Stimulated activated CD8-positive, alpha-beta memory T cell treated with anti-CD3 and anti-CD28 coated beads, Interleukin-12 subunit alpha, Interleukin-12 subunit beta, amount 100 ng/mL, for 4 hours (primary cell): ENCODE data around the gene ABCA13.

ENCODE experiments used
- DNase-seq: peaks from one replicate; pipeline ENCODE4 v3.0.0-alpha.2; 2020; ENCODE audit warnings: low read depth

Gene ABCA13

DNA sequence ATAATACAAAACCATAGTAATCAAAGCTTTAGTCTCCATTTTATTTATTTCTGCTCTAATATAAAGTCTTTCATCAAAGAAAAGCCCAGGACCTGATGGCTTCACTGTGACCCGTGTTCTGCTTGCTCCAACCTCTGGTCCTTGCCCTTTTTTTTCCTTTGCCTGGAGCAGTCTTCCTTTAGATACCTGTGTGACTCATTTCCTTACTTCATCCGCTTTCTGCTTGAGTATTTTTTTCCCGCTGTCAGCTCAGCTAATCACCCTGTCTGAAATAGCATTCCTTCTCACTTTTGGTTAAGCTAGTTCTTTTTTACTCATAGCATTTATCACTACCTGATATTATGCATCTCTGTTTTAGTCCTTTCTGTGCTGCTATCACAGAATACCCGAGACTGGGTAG lies 194.8 kb downstream of the ABCA13 start:
- no peak for DNase-seq

DNA sequence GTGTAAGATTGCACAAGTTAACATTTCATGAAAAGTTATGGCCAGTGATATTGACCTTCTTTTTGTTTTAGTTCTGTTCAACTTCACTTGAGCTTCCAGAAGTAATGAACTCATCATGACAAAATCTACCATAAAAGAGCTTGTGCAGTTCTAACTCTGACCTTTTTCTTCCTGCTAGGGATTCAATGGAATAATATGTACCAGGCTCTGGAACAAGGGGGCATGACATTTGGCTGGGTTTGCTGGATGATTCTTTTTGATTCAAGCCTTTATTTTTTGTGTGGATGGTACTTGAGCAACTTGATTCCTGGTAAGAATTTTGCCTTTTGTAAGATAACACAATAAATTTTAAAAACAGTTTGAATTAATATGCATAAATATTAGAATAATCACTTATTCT lies 205.0 kb downstream of the ABCA13 start:
- no peak for DNase-seq

DNA sequence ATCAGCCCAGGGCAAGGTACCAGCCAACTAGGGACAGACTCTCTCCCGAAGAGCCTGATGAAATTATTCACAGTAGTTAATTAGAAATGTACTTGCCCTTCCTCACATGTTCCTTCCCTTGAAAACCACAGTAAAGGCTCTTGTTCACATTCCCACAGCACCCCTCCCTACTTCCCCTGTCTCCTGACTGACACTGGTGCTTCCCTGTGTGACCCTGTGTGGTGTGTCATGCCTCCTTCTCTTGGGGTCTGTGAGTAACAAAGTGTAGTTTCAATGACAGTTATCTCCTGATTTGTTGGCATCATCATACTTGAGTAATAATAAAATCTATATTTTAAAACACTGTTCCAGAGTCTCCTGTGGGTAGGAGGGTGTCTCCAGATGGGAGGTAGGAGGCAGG lies 209.7 kb downstream of the ABCA13 start:
- DNase-seq: no peak

DNA sequence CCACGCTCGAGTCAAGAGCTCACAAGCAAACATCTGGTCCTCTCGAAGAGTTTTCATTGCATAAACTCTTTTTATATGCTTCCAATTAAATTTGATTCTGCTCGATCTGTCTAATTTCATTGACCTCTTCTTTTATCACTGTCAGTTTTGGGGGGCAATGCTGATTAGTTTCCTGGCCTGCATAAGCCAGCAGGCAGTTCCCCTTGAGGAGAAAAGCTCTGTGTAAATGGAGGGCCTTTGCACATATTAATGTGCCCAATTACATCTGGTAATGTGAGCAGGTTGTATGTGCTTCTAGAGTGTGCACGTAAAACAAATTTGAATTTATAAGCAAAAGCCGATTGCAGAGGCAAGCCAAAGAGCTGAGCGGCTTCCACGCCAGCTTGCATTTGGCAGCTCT lies 210.3 kb downstream of the ABCA13 start:
- DNase-seq: no peak

GRCh38 chr7:48384180-48384752 lies 213.0 kb downstream of the ABCA13 start:
- DNase-seq: no peak

DNA sequence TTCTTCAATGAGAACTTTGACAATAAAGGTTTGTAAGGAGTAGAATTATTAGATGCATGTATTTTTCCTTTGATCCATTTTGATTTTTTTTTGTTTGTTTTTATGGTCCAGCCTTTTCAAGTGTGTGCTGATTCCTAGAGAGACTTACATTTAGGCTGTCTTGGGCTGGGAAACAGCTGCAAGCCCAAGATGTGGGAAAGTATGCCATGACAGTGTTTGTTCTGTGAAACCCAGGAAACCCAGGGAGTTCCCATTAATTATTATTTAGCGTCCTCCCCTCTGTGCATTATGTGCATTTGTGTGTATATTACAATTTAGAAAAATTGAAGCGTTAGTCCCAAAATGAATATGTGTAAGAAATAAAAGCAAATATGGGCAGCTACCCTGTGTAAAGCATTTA lies 216.7 kb downstream of the ABCA13 start:
- no peak for DNase-seq

GRCh38 chr7:48388911-48389310 lies 217.7 kb downstream of the ABCA13 start:
- no peak for DNase-seq

DNA sequence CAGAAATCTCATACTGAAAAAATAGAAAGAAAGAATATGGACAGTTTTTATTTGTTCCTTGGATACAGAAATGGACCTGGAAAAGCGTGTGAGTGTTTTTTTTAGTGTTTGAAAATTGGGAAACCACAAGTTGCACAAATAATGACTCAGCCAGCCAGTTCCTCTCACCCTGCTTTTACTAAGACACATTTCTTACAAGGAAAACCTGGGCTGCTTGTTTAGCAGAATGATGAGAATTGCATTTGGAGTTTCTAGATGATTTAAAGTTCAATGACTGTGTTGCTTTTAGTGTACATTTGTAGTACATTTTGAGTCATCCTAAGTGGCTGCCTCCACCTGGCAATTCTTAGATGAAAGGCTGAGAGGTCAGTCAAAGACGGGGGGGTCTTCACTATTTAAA lies 218.7 kb downstream of the ABCA13 start:
- DNase-seq: no peak

DNA sequence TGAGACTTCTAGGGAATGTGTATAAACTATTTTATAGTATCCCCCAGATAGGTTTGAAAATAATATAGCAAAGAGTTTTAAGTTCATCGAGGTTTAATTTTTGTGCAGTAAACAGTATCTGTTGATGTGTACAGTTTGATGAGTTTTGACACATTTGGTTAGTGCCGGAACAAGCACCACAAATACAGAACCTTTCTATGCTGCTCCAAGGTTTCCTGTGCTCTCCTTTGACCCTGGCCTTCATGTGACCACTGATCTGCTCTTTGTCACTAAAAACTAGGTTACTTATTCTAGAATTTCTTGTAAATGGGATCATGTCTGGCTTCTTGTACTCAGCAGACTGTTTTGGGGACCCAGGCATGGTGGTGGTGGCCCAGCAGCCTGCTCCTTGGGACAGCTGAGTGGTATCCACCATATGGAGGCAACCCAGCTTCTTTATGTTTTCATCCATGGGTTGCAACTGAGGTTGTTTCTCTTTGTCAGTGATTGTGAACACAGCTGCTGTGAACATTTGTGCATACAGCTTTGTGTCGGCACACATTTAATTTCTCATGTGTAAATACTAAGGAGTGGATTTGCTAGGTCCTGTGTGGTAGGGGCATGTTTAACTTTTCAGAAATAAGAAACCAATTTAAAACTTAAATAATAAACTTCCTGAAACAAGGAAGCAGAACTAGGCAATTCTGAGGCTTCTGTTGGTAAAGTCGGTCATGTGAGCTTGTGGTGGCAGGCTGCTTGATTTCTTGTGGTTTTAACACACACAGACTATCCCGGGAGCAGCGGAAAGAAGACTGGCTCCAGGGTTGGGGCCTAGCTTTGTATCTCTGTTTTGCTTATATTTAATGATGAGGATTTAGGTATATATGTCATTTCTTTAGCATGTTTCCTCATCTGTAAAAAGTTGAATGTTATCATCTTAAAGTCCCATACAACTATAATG lies 219.4 kb downstream of the ABCA13 start:
- no peak for DNase-seq

DNA sequence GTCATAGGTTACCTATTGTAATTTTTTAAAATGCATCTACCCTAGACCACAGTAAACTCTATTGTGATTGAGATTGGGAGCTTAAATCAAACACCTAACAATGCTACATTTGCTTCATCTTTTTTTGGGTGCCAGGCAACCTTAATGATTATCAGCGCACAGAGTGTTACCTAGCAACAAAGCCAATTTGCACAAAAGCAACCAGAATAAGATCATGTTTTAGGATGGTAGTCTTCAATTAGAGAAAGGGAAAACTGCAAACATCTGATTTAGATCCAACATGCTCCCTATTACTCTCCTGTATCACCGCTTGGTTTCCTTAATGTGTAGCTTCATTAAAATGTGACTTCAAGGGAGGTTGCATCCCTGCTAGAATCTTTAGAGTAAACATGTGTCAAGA lies 226.9 kb downstream of the ABCA13 start:
- no peak for DNase-seq

- DNase-seq: no peak
These were observed 231.5 kb downstream of the ABCA13 start for GRCh38 chr7:48402721-48403120.

DNA sequence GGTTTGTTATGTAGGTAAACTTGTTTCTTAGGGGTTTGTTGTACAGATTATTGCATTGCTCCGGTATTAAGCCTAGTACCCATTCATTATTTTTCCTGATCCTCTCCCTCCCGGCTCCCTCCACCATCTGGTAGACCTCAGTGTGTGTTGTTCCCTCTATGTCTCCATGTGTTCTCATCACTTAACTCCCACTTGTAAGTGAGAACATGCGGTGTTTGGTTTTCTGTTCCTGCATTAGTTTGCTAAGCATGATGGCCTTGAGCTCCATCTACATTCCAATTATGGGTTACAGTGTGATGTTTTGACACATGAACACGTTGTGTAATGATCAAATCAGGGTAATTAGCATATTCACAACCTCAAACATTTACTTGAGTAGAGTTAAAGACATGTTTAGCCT lies 237.5 kb downstream of the ABCA13 start:
- no peak for DNase-seq

- DNase-seq: no peak
These were observed 240.4 kb downstream of the ABCA13 start for GRCh38 chr7:48411619-48412018.

GRCh38 chr7:48414011-48414732 lies 242.9 kb downstream of the ABCA13 start:
- DNase-seq: no peak

DNA sequence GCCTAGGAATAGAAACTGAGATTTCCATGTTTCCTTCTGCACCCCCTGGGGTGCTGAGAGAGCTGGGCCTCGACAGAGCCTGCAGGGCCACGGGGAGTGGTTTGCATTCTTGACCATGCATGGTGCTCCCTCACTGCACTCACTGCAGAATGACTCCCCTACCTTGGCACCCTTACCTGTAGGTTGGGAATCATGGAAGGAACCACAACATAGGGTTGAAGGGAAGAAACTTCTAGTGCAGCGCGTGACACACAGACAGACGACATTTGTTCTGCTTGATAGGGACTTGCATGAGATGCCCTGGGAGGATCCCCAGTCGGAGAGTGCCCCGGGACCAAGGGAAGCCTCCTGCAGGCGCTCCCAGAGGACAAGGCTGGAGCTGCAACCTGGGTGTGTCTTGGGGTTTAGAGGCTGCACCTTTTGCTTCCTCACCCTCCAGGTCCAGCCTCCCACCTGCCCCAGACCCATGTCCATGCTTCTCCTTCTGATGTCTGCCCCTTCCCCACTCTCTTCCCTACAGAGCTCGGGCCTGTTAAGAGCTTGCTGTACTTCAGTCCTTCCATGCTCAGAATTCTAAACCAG lies 245.2 kb downstream of the ABCA13 start:
- no peak for DNase-seq

DNA sequence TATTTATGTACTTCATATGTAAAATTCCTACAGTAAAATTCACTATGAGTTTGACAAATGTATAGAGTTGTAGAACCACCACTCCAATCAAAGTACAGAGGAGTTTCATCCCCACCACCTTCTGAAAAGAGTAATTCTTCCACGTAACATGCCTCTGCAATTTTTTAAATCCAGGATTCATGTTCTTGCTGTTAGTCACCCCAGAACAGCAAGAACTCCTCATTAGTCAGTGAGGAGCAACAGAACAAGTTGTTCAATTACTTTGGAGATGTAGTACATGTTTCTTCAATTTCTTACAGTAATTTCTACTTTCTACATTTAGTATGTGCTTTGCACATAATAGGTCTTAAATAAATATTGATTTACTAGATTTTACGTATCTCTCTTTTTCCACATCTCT lies 248.1 kb downstream of the ABCA13 start:
- no peak for DNase-seq

DNA sequence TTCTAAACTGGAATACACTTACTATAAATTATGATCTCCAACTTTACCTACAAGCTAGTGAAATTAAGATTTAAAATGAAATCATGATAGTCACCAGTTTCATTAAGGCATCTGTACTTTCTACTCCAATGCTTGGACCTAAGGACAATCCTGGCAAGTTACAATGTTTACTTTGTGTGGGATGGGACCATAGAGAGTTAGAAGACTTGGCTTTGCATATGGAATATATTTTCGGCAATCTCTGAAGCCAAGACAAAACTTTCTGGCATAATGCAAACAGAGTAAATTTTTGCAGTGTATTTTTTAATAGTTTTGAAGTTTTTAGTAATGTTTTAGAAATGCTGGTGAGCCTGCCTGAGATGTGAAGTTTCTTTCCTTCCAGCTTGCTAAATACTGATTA lies 248.9 kb downstream of the ABCA13 start:
- no peak for DNase-seq

DNA sequence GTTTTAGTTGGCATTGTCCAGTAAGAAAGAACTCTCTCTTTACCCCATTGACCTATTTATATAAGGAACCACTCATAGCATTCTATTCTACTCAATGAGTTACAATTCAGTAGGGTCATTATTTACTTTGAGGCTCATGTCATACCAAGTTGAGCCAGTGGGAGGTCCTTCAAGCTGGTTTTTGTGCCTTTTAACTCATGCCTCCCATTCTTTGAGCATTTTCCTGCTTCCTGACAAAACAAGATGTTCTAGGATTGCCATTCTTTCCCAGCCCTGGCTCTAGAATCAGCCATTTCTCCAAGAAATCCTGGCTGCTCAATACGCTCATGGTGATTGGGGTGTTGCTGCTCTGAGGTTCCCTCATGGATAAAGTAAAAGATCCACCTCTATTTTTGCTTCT lies 250.1 kb downstream of the ABCA13 start:
- DNase-seq: no peak

GRCh38 chr7:48424731-48425130 lies 253.5 kb downstream of the ABCA13 start:
- DNase-seq: no peak

DNA sequence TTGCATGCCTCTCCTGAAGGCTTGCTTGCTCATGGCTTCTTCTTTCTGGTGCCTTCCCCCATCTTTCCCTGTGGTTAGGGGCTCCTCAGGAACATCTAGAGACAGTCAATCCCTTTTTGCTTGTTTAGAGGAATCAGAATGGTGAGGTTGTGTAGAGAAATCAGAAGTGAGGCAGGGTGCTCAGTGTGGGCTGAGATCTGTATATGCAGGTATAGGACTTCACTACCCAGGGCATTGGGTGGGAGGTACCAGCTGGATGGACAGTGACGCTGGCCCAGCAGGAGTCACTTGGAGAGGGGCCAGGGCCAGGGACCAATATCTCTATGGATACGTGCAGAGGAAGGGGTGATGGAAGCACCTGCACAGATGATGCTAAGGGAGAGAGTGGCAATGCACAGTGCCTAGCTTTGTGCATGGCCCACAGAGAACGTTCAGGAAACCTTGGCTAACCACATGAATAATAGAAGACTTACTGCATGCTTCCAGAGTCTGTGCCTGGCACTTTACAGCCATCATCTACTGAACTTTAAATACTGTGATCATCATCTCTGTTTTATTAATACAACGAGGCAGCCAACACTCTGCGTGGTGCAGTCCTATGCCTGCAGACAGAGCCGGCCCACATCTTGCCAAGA lies 255.2 kb downstream of the ABCA13 start:
- no peak for DNase-seq

- no peak for DNase-seq
These were observed 255.8 kb downstream of the ABCA13 start for GRCh38 chr7:48426966-48427555.

DNA sequence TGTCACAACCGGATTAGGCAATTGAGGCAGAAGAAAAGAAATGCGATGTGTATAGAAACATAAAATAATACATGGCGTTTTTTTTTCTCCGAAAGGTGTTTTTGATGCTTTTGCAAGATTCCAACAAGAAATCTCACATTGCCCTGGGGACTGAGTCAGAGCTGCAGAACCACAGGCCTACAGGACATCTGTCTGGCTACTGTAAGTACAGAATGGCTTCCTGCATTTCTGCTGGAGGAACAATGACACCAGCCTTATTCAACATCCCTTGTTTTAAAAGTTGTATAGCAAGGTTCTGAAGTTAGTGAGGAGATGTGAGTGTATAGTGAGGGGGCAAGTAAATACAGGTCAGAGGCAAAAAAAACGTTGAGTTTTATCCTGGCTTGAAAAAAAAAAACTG lies 256.4 kb downstream of the ABCA13 start:
- DNase-seq: no peak
